GM18870 (cell line): ENCODE data around the gene NACC1.
A peak's percentile ranks its signal among the peaks of the same experiment; 100 is the strongest.

Source experiments
- ATAC-seq: cut with Tn5 transposase; IDR thresholded peaks from one replicate; pipeline ENCODE4 v1.9.1; 2021; ENCODE audit warnings: moderate library complexity; ENCODE audit not compliant: unreplicated experiment

NACC1 gene

GRCh38 chr19:13099073-13099999 lies 18.7 kb upstream of the NACC1 start:
- no peak for ATAC-seq

GRCh38 chr19:13100031-13100588 lies 18.0 kb upstream of the NACC1 start:
- no peak for ATAC-seq

- no peak for ATAC-seq
Observed at GRCh38 chr19:13100841-13101589, 17.0 kb upstream of the NACC1 start.

- ATAC-seq, result no peak
Observed at GRCh38 chr19:13101590-13102415, 16.3 kb upstream of the NACC1 start.

GRCh38 chr19:13102416-13102665 lies 15.7 kb upstream of the NACC1 start:
- ATAC-seq, result no peak

GRCh38 chr19:13102666-13103580 lies 15.1 kb upstream of the NACC1 start, which contains the start of gene LYL1:
Gene LYL1 (minus strand): TSS chr19:13102858. CDS start chr19:13101171, 1,687 bp downstream.
- no peak for ATAC-seq

- no peak for ATAC-seq
Observed at GRCh38 chr19:13103581-13104359, 14.3 kb upstream of the NACC1 start.

GRCh38 chr19:13104360-13104847 lies 13.7 kb upstream of the NACC1 start:
- ATAC-seq, result no peak

GRCh38 chr19:13104848-13105711 lies 13.0 kb upstream of the NACC1 start:
- ATAC-seq, result no peak

- no peak for ATAC-seq
Observed at GRCh38 chr19:13109361-13110098, 8.5 kb upstream of the NACC1 start.

GRCh38 chr19:13110099-13110610 lies 7.9 kb upstream of the NACC1 start:
- no peak for ATAC-seq

GRCh38 chr19:13112555-13112954 lies 5.5 kb upstream of the NACC1 start:
- no peak for ATAC-seq

GRCh38 chr19:13115936-13116281 lies 2.2 kb upstream of the NACC1 start:
- no peak for ATAC-seq

GRCh38 chr19:13116282-13117175 lies 1.5 kb upstream of the NACC1 start, which contains the start of gene TRMT1:
Gene TRMT1 (minus strand): TSS chr19:13116740. CDS start chr19:13116399, 341 bp downstream.
- peak; percentile 49 for ATAC-seq

GRCh38 chr19:13117176-13117771 lies 790 bp upstream of the NACC1 start:
- ATAC-seq, result peak; percentile 10
